ENCODE data around the gene MAP1S. TPM values are rescaled to one million over a fixed set of nuclear protein-coding genes. Genes with fewer than 3 reads are reported as not detected.

MAP1S gene
- total RNA-seq: 7.7 and 9.5 TPM in 2 replicates
- 37.1 and 52.7 TPM in 2 replicates for polyA plus RNA-seq

GRCh38 chr19:17718947-17719711 lies at the start of gene MAP1S:
Gene MAP1S (plus strand): TSS chr19:17719480. CDS start chr19:17719503, 23 bp downstream.
- Histone ChIP-seq H3K36me3 (replicated peaks; ENCODE audit: insufficient read depth, low read depth) (no peaks in the 10 kb centered on the region), H3K4me1 (ENCODE audit: insufficient read depth) (peaks cover 12% of the 10 kb centered on the region), H3K9me2 (replicated peaks; ENCODE audit: insufficient read depth) (no peaks in the 10 kb centered on the region), H3K27me3 (no peaks in the 10 kb centered on the region), H4K20me1 (ENCODE audit: insufficient read depth, poor library complexity, severe bottlenecking) (peaks cover 15% of the 10 kb centered on the region), H3K79me2 (peaks cover 26% of the 10 kb centered on the region), H3K27ac (peak within 1 kb of the TSS; percentile 8), H3K4me2 (peak within 1 kb of the TSS; percentile 98), H2AFZ (peak within 1 kb of the TSS; percentile 63), H3K4me3 (peak within 1 kb of the TSS; percentile 99), H3K9me3 (ENCODE audit: low read depth) (no peaks in the 10 kb centered on the region)
- TF ChIP-seq CTCF (IDR thresholded peaks at IDR 0.05; ENCODE audit: poor library complexity) (no peak), EZH2 (IDR thresholded peaks at IDR 0.05; ENCODE audit: borderline replicate concordance) (no peak), EZH2phosphoT487 (IDR thresholded peaks at IDR 0.05; ENCODE audit: low read depth, severe bottlenecking, unreplicated experiment) (no peak)
- DNase-seq (ENCODE audit: low spot score): peak; percentile 84
- 3% methylated on average over 39 of the region's 53 CpGs for WGBS (ENCODE audit: low lambda C conversion rate, missing lambda C conversion rate)

DNA sequence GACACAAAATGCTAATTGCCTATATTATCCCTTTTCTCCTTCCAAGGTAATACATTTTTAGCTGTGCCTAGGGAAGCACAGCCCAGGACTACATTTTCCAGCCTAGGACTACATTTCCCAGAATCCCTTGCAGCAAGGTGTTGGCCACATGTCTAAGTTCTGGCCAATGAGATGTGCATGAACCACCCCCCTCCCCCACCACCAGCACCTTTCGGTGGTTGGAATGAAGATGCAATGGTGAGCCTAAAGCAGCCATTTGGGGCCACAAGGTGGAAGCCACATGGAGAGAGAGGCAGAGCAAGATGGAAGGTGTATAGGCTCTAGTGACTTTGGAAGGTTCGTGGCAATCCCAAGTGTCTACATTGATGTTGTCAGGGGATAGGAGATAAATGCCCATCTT lies 47.4 kb upstream of the MAP1S start:
- Histone ChIP-seq H3K4me3 (no peak overlapping the region), H3K9me3 (ENCODE audit: low read depth) (no peaks in the 10 kb centered on the region), H2AFZ (no peak overlapping the region), H3K27ac (no peak overlapping the region), H3K4me2 (no peak overlapping the region), H3K36me3 (replicated peaks; ENCODE audit: insufficient read depth, low read depth) (no peaks in the 10 kb centered on the region), H3K27me3 (no peaks in the 10 kb centered on the region), H4K20me1 (ENCODE audit: insufficient read depth, poor library complexity, severe bottlenecking) (no peaks in the 10 kb centered on the region), H3K4me1 (ENCODE audit: insufficient read depth) (no peaks in the 10 kb centered on the region), H3K9me2 (replicated peaks; ENCODE audit: insufficient read depth) (no peaks in the 10 kb centered on the region), H3K79me2 (no peaks in the 10 kb centered on the region)
- no peak for DNase-seq (ENCODE audit: low spot score)
- TF ChIP-seq CTCF (IDR thresholded peaks at IDR 0.05; ENCODE audit: poor library complexity) (no peak), EZH2phosphoT487 (IDR thresholded peaks at IDR 0.05; ENCODE audit: low read depth, severe bottlenecking, unreplicated experiment) (no peak), EZH2 (IDR thresholded peaks at IDR 0.05; ENCODE audit: borderline replicate concordance) (no peak)
- 88% methylated on average over 2 of the region's 2 CpGs for WGBS (ENCODE audit: low lambda C conversion rate, missing lambda C conversion rate)

- WGBS (ENCODE audit: low lambda C conversion rate, missing lambda C conversion rate): 86% methylated on average over 19 of the region's 19 CpGs
- no peak overlapping the region for H2AFZ ChIP-seq
- no peaks in the 10 kb centered on the region for H3K79me2 ChIP-seq
- peaks cover 15% of the 10 kb centered on the region for H3K27me3 ChIP-seq
- H3K27ac ChIP-seq: no peak overlapping the region
- TF ChIP-seq CTCF (IDR thresholded peaks at IDR 0.05; ENCODE audit: poor library complexity) (no peak), EZH2phosphoT487 (IDR thresholded peaks at IDR 0.05; ENCODE audit: low read depth, severe bottlenecking, unreplicated experiment) (no peak), EZH2 (IDR thresholded peaks at IDR 0.05; ENCODE audit: borderline replicate concordance) (no peak)
- H3K4me3 ChIP-seq: no peak overlapping the region
- no peak overlapping the region for H3K4me2 ChIP-seq
- no peaks in the 10 kb centered on the region for H3K4me1 ChIP-seq (ENCODE audit: insufficient read depth)
- no peaks in the 10 kb centered on the region for H3K36me3 ChIP-seq (replicated peaks; ENCODE audit: insufficient read depth, low read depth)
- no peaks in the 10 kb centered on the region for H4K20me1 ChIP-seq (ENCODE audit: insufficient read depth, poor library complexity, severe bottlenecking)
- no peak for DNase-seq (ENCODE audit: low spot score)
- H3K9me2 ChIP-seq (replicated peaks; ENCODE audit: insufficient read depth): no peaks in the 10 kb centered on the region
- H3K9me3 ChIP-seq (ENCODE audit: low read depth): no peaks in the 10 kb centered on the region
Measured at GRCh38 chr19:17673937-17674799, 45.1 kb upstream of the MAP1S start.
